Measurements from ENCODE around the gene PPY.

GRCh38 chr17:43976963-43977837, 34.9 kb upstream of the PPY start:
- TF ChIP-seq SIN3A (IDR thresholded peaks at IDR 0.05; ENCODE audit: borderline replicate concordance, insufficient read depth, low read depth, low read length) (no peak), REST (IDR thresholded peaks at IDR 0.05; ENCODE audit: insufficient read depth in 1 of 2, low read depth in 2 of 2, low read length in 1 of 2) (no peak), CTCF (IDR thresholded peaks at IDR 0.05) (no peak)
